Measurements from ENCODE around the gene SHC1. TPM values are rescaled to one million over a fixed set of nuclear protein-coding genes. Genes with fewer than 3 reads are reported as not detected.

SHC1 gene
- total RNA-seq, 1 donor from 2014 or later, result 251 TPM

- Mint-ChIP-seq H3K4me1 (ENCODE audit: low read depth) (peaks cover 37% of the 10 kb centered on the region), H3K9me3 (ENCODE audit: low read depth) (no peaks in the 10 kb centered on the region), H3K36me3 (ENCODE audit: low read depth) (peaks cover 15% of the 10 kb centered on the region), H3K27ac (ENCODE audit: unreplicated experiment) (peak overlapping the region; percentile 55), H3K4me3 (ENCODE audit: unreplicated experiment) (peak overlapping the region; percentile 78), H3K27me3 (ENCODE audit: low read depth) (no peaks in the 10 kb centered on the region)
- TF ChIP-seq CTCF (IDR thresholded peaks at IDR 0.05), result no peak
- DNase-seq (ENCODE audit: low spot score), result peak; percentile 78
Observed at GRCh38 chr1:154962795-154963330, 7.7 kb downstream of the SHC1 start.

GRCh38 chr1:154962156-154962749, 8.3 kb downstream of the SHC1 start:
- peak overlapping the region; percentile 78 for H3K4me3 Mint-ChIP-seq (ENCODE audit: unreplicated experiment)
- H3K4me1 Mint-ChIP-seq (ENCODE audit: low read depth), result peaks cover 35% of the 10 kb centered on the region
- no peaks in the 10 kb centered on the region for H3K9me3 Mint-ChIP-seq (ENCODE audit: low read depth)
- peak; percentile 64 for TF ChIP-seq CTCF (IDR thresholded peaks at IDR 0.05)
- H3K36me3 Mint-ChIP-seq (ENCODE audit: low read depth), result peaks cover 14% of the 10 kb centered on the region
- peak overlapping the region; percentile 75 for H3K27ac Mint-ChIP-seq (ENCODE audit: unreplicated experiment)
- no peaks in the 10 kb centered on the region for H3K27me3 Mint-ChIP-seq (ENCODE audit: low read depth)
- peak; percentile 28 for DNase-seq (ENCODE audit: low spot score)

- H3K27me3 Mint-ChIP-seq (ENCODE audit: low read depth), result no peaks in the 10 kb centered on the region
- peak; percentile 95 for DNase-seq (ENCODE audit: low spot score)
Observed at GRCh38 chr1:154961207-154962155, 9.1 kb downstream of the SHC1 start, which contains the start of gene PYGO2. TSS of gene PYGO2 (minus strand) at chr1:154961782. CDS start at chr1:154961576, 206 bp downstream.

GRCh38 chr1:154960446-154961136, 10.0 kb downstream of the SHC1 start:
- peaks cover 12% of the 10 kb centered on the region for H3K36me3 Mint-ChIP-seq (ENCODE audit: low read depth)
- DNase-seq (ENCODE audit: low spot score), result no peak
- no peaks in the 10 kb centered on the region for H3K27me3 Mint-ChIP-seq (ENCODE audit: low read depth)
- TF ChIP-seq CTCF (IDR thresholded peaks at IDR 0.05), result no peak
- peak overlapping the region; percentile 80 for H3K27ac Mint-ChIP-seq (ENCODE audit: unreplicated experiment)
- peaks cover 50% of the 10 kb centered on the region for H3K4me1 Mint-ChIP-seq (ENCODE audit: low read depth)
- peak overlapping the region; percentile 84 for H3K4me3 Mint-ChIP-seq (ENCODE audit: unreplicated experiment)
- H3K9me3 Mint-ChIP-seq (ENCODE audit: low read depth), result no peaks in the 10 kb centered on the region

More at GRCh38 chr1:154961207-154962155, 9.1 kb downstream of the SHC1 start, which contains the start of gene PYGO2:
- Mint-ChIP-seq H3K36me3 (ENCODE audit: low read depth) (peaks cover 14% of the 10 kb centered on the region), H3K4me3 (ENCODE audit: unreplicated experiment) (peak within 1 kb of the TSS; percentile 84), H3K9me3 (ENCODE audit: low read depth) (no peaks in the 10 kb centered on the region), H3K4me1 (ENCODE audit: low read depth) (peaks cover 41% of the 10 kb centered on the region), H3K27ac (ENCODE audit: unreplicated experiment) (peak within 1 kb of the TSS; percentile 80)
- peak; percentile 88 for TF ChIP-seq CTCF (IDR thresholded peaks at IDR 0.05)

All from chondrocyte (in vitro differentiated cells).